Measurements from ENCODE around the gene INTS6L. TPM values are rescaled to one million over a fixed set of nuclear protein-coding genes. Genes with fewer than 3 reads are reported as not detected.

Gene INTS6L, protein sequence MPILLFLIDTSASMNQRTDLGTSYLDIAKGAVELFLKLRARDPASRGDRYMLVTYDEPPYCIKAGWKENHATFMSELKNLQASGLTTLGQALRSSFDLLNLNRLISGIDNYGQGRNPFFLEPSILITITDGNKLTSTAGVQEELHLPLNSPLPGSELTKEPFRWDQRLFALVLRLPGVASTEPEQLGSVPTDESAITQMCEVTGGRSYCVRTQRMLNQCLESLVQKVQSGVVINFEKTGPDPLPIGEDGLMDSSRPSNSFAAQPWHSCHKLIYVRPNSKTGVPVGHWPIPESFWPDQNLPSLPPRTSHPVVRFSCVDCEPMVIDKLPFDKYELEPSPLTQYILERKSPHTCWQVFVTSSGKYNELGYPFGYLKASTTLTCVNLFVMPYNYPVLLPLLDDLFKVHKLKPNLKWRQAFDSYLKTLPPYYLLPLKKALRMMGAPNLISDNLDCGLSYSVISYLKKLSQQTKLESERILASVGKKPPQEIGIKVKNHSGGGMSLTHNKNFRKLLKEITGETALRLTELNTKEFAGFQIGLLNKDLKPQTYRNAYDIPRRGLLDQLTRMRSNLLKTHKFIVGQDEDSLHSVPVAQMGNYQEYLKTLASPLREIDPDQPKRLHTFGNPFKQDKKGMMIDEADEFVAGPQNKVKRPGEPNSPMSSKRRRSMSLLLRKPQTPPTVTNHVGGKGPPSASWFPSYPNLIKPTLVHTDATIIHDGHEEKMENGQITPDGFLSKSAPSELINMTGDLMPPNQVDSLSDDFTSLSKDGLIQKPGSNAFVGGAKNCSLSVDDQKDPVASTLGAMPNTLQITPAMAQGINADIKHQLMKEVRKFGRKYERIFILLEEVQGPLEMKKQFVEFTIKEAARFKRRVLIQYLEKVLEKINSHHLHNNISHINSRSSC
- 4.7 and 5.8 TPM in 2 replicates for total RNA-seq (2014; rRNA removed; shearing (Covaris generic))

- peak; percentile 92 for DNase-seq (ENCODE audit: low read depth)
Measured at GRCh38 chrX:135520553-135521404, at the start of gene INTS6L. INTS6L (plus strand) TSS chrX:135520660; CDS start chrX:135520993, 333 bp downstream.

- DNase-seq (ENCODE audit: low read depth), result no peak
Measured at GRCh38 chrX:135476378-135476777, 44.1 kb upstream of the INTS6L start.

GRCh38 chrX:135477576-135477975 lies 42.9 kb upstream of the INTS6L start:
- peak; percentile 81 for DNase-seq (ENCODE audit: low read depth)

DNA sequence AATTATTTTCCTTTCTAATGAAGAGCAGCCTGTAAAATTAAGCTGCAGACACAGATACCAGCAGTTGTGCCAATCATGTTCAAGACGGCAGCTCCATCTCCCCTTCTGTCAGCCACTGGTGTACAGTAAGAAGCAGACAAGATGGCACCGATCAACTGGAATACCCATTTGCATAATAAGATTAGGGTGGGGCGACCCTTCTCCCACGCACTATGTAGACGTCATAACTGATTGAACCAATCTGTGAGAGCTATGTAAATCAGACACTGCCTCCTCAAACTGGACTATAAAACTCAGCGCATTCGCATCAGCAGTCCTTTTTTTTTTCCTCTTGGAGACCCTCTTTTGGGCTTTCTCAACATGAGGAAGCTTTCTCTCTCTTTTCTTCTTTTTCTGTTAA lies 40.4 kb upstream of the INTS6L start:
- no peak for DNase-seq (ENCODE audit: low read depth)

DNA sequence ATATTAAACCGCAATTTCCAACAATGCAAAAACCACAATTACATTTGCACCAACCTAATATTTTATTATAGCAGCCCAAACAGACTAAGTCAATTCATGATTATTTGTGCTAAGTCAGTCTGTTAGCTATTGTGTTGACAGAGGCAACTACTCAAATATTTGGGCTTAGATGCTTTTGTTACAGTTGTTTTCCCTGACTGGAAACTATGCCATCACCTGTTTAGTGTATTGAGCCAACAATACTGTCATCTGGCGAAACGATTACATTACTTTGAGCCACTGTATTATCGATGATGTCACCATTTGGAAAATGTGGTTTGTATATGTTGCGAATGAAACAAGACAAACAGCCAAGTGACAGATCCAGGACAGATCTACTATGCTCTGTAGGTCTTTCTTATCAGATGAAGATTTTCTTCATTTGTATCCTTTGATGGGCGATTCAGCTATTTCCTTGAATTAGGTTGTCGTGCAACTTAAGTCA lies 38.7 kb upstream of the INTS6L start:
- no peak for DNase-seq (ENCODE audit: low read depth)

GRCh38 chrX:135484641-135485289 lies 35.7 kb upstream of the INTS6L start:
- peak; percentile 55 for DNase-seq (ENCODE audit: low read depth)

GRCh38 chrX:135489542-135489941 lies 30.9 kb upstream of the INTS6L start:
- DNase-seq (ENCODE audit: low read depth), result no peak

DNA sequence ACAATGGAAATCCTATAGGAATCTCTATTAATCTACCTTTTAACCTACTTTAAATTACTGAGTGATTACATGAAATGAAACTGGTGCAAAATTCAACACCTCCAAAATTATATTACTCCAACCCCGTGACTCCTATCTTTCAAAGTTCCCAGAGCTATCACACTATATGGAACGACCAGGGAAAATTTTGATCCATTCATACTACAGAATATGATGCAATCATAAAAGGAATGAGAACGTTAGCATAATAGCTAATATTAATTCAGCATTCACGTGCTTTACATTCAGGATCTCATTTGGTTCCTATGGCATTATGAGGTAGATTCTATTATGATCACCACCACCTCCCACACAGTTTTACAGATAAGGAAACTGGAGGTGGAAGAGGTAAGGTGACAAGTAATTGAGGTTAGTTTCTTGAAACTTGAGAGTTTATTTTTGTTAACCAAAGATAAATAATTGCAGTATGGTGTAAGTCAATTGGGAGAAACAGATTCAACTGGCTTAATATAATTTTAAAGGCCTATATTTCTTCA lies 29.4 kb upstream of the INTS6L start:
- DNase-seq (ENCODE audit: low read depth), result no peak

GRCh38 chrX:135494453-135494852 lies 26.0 kb upstream of the INTS6L start:
- no peak for DNase-seq (ENCODE audit: low read depth)

DNA sequence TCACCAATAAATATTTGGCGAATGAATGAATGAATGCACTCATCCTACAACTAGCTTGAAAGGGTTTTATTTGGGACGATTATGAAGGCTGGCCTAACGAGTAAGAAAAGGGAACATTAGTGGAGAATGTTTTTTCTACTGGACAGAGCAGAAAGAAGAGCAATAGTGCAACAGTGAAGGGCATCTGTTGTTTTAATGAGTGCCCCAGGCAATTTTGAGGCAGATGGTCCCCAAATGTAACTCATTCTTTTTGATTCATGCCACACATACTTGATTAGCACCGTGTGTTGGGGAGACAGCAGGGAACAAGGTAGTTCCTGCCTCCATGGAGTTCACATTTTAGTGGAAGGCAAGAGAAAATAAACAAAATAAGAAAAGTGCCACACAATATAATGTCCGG lies 22.7 kb upstream of the INTS6L start:
- DNase-seq (ENCODE audit: low read depth), result no peak

DNA sequence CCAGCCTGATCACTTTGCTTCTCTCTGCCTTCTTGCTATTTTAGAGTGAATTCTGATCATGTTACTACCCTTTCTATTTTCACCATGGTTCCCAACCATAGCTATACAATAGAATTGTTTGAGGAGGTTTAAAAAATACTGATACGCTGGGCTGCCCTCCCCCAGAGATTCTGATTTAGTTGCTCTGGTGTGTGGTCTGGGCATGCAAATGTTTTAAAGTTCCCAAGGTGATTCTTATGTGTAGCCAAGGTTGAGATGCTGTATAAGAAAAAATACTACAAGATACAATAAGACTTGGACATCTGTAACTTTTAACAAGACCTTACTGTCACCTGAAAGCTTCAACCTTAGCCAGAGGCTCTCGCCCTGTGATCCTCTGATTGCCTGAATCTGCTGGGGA lies 22.2 kb upstream of the INTS6L start:
- DNase-seq (ENCODE audit: low read depth), result no peak

- no peak for DNase-seq (ENCODE audit: low read depth)
Measured at GRCh38 chrX:135505351-135505750, 15.1 kb upstream of the INTS6L start.

DNA sequence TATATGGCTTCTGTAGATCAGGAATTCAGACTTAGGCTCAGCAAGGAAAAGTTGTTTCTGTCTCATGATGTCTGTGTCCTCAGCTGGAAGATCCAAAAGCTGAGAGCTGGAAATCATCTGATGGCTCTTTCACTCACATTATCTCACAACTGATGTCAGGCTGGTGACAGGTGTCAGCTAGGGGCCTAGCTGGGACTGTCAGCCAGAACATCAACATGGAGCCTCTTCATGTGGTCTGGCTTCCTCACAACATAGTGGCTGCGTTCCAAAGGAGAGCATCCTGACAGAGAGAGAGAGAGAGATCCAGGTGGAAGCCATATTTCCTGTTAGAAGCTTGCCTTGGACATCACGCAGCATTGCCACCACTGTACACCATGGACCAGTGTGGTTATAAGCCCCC lies 10.6 kb upstream of the INTS6L start:
- DNase-seq (ENCODE audit: low read depth), result no peak

GRCh38 chrX:135512508-135513129 lies 7.8 kb upstream of the INTS6L start:
- no peak for DNase-seq (ENCODE audit: low read depth)

GRCh38 chrX:135513130-135513515 lies 7.3 kb upstream of the INTS6L start:
- peak; percentile 55 for DNase-seq (ENCODE audit: low read depth)

GRCh38 chrX:135516376-135516775 lies 4.1 kb upstream of the INTS6L start:
- DNase-seq (ENCODE audit: low read depth), result no peak

- no peak for DNase-seq (ENCODE audit: low read depth)
Measured at GRCh38 chrX:135518161-135518560, 2.3 kb upstream of the INTS6L start.

DNA sequence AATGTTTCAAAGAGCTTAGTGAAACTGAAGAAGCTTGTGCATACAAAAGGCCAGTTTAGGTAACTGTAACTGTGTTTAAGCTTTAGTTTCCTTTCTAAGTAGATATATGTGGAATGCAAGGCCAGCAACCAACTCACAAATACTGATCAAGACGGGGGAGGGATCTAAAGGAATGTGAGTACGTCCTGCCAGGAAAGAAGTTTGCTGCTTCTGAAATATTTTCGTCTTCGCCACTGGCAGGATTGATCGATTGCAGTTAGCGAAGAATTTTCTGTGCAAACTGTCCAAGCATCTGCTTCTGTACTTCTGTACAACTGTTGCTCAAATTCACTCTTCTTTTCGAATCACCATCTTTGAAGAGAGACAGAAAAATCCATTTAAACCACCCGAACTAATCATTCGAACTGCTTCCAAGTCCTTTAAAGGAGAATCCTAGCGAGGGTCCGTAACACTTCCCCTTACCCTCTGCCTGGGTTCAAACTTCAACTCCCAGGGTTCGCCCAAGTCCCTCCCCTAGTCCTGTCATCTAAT lies 373 bp upstream of the INTS6L start:
- DNase-seq (ENCODE audit: low read depth), result peak; percentile 8

- DNase-seq (ENCODE audit: low read depth), result peak; percentile 94
Measured at GRCh38 chrX:135521405-135522131, 1.1 kb downstream of the INTS6L start.
